Measurements from ENCODE around the gene BCL2.

DNA sequence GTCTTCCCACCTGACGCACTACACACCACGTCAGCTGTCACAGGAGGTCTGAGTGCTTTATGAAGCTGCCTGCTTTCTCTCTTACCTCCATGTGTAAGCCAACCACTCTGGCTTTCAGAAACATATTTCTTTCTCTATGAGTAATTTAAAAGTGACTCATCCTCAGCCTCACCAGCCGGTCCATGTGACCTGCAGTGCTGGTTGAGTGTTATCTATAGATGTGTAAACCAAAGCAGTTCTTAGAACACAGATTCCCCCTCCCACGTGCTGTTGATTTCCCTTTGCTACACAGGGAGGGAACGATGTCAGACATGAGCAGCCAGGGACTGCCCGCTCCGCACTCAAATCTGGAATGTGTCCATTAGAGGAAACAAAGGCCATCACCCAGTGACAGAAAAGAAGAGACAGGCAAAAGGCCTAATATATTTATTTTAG lies 157.8 kb downstream of the BCL2 start:
- TF ChIP-seq CTCF (IDR thresholded peaks at IDR 0.05; ENCODE audit: low read depth, low read length) (no peak), EZH2phosphoT487 (IDR thresholded peaks at IDR 0.05; ENCODE audit: low read depth) (no peak; the same call in 1 of the 2 replicates)
